CD4-positive, alpha-beta T cell treated with Interleukin-4 for 1 hour (primary cell): ENCODE data around the gene WIPI1.
"Not testable (repeated sequence)": the region's sequence is repeated elsewhere in the genome, so short reads cannot be mapped to it uniquely, and the experiment has no call there.

ENCODE experiments used
- DNase-seq, 2 donors: peaks; one replicate each; pipeline ENCODE4 v3.0.0-alpha.2; 2020 to 2022

The WIPI1 gene

DNA sequence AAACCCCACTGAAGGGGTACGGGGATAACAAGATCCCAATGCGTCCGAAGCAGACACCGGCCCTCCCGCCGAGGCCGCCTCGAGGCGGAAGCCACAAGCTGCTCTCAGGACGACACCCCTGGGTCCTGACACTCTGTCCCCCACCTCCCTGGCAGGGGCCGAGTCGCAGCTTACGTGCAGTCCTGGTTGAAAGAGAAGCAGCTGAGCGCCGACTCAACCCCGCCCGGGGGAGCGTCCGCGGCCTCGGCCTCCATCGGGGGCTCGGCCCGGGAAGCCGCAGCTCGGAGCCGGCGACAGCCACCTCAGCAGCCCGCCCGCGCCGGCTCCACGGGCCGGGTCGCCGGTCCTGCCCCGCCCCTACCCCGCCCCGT, at the start of gene WIPI1:
WIPI1 (minus strand) TSS at position 329 of the 371 bp plus-strand sequence; CDS start at position 254, 75 bp downstream.
- no peak for DNase-seq

- no peak for DNase-seq
These were observed 48.7 kb upstream of the WIPI1 start for GRCh38 chr17:68505951-68506350.

- no peak for DNase-seq
These were observed 43.8 kb upstream of the WIPI1 start for GRCh38 chr17:68501074-68501473.

DNA sequence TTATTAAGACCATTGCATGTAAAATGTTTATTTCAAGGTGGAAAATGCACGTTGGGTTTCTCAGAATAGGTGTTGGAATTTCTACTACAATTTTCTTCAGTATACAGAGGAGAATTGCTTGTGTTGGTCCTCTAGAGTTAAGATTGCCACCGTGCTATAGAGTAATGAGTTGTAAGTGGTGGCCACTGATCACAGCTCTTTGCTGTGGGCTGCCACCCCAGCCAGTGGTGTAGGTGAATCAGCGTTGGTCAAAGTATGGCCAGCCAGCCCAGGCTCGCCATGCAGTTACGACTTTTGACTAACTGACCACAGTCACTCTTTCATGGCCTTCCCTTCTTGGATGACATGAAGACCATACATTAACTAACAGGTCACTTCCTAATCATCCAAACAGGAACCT, 42.3 kb upstream of the WIPI1 start:
- DNase-seq = no peak

- DNase-seq = no peak
These were observed 41.4 kb upstream of the WIPI1 start for GRCh38 chr17:68498479-68499326.

DNA sequence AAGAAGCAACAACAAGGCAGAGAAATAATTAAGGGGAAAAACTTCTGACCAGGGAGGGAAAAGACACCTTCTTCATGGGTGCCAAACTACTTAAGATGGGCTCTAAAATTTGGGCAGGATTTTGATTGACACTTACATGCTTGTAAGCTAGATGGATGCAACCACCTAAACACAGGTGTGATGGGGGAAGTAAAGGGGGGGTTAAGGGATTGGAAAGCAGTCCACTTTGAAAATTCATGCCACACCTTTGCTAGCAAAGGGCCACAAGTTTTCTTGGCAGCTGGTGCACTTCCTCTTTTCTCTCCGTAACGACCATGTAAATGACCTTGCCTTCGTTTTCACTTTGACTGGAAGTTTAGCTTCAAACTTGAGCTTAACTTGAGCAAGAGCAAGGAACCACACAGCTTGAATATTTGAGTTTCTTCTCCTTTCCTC, 40.6 kb upstream of the WIPI1 start:
- DNase-seq = peak in 1 of 2 donors; percentile 64

DNA sequence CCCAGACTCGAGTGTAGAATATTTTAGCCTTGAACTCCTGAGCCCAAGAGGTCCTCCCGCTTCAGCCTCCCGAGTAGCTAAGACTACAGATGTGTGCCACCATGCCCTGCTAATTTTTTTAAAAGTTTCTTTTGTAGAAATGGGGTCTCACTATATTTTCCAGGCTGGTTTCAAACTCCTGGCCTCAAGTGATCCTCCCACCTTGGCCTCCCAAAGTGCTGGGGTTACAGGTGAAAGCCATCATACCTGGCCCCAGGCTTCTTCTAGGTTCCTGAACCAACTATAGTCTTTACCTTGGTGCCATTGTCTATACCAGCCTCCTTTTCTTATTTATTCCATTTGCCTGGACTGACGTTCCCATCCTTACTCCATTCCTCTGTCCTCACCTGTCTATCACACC, 37.8 kb upstream of the WIPI1 start:
- DNase-seq = no peak

GRCh38 chr17:68492394-68493054, 35.2 kb upstream of the WIPI1 start:
- not testable (repeated sequence) for DNase-seq

- DNase-seq = peak in 1 of 2 donors; percentile 56
These were observed 34.3 kb upstream of the WIPI1 start for GRCh38 chr17:68491381-68492231.

- no peak for DNase-seq
These were observed 32.6 kb upstream of the WIPI1 start for GRCh38 chr17:68489919-68490318.

- DNase-seq = no peak
These were observed 27.2 kb upstream of the WIPI1 start for GRCh38 chr17:68484458-68484857.

DNA sequence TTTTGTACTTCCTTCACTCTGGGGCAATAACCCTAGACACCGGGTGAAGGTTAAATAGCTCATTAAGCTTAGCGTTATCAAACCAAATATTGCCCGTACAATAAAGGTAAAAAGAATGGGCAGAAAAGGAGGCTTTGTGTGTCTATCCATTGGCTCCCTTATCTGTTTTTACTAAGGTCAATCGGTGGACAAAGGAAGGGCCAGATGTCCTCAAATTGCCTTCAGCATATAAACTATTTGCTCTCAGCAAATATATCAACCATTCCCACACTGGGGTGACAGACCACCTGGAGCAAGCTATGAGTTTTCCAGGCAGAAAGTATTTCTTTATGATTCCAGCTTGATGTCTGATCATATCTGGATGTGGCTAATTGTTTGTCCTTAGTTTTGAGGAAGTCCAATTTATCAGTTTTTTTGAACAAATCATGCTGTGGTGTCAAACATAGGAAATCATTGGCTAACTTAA, 25.3 kb upstream of the WIPI1 start:
- no peak for DNase-seq

- no peak for DNase-seq
These were observed 23.6 kb upstream of the WIPI1 start for GRCh38 chr17:68480885-68481284.

DNA sequence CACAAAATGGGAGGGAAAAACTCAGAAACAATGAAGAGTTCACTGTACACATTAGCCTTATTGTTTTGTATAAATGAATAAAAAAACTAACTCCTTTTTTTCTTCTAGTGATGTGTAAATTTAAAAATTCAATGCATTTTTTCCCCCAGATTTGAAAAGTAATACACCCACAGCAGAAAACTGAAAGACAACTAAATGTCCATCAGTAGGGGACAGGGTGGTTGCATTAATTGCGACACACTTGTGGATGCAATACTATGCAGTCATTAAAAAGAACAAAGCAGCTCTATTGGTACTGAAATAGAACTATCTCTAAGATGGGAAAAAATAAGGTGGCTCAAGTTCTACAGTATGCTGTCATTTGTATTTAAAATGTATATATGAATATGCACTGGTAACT, 13.7 kb upstream of the WIPI1 start:
- DNase-seq = no peak

GRCh38 chr17:68468788-68469187, 11.5 kb upstream of the WIPI1 start:
- no peak for DNase-seq

- DNase-seq = no peak
These were observed 11.0 kb upstream of the WIPI1 start for GRCh38 chr17:68468334-68468733.

DNA sequence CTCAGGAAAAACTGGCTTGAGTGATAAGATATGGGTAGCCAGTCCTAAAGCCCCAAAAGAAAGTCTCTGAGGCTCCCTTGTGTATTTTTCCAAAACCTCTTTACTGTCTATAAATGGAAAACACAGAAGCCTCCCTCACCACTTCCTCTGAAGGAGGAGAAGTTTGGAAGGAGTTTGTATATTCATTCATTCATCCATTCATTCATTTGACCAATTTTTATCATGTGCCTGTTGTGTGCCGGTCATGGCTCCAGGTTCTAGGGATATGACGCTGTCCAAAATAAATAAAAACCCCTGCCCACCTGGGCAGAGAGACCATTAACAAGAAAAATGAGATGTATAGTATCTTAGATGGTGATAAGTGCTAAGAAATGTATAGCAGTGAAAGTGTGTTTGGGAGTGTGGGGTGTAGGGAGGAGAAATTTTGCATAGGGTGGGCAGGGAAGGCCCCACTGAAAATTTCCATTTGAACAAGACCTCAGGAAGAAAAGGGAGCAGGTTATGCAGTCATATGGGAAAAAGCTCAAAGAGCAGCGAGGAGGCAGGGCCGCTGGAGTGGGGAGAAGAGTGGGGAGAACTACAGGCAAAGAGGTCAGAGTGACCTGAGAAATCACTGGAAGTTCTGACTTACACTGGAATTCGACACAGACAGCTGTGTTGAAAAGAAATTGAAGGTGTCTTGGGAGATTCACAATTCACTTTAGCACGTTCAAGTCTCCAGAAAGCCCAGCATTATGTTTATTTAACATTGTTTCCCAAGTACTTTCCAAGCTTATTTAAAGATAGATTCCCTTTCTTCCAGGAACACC, 6.1 kb upstream of the WIPI1 start:
- no peak for DNase-seq

DNA sequence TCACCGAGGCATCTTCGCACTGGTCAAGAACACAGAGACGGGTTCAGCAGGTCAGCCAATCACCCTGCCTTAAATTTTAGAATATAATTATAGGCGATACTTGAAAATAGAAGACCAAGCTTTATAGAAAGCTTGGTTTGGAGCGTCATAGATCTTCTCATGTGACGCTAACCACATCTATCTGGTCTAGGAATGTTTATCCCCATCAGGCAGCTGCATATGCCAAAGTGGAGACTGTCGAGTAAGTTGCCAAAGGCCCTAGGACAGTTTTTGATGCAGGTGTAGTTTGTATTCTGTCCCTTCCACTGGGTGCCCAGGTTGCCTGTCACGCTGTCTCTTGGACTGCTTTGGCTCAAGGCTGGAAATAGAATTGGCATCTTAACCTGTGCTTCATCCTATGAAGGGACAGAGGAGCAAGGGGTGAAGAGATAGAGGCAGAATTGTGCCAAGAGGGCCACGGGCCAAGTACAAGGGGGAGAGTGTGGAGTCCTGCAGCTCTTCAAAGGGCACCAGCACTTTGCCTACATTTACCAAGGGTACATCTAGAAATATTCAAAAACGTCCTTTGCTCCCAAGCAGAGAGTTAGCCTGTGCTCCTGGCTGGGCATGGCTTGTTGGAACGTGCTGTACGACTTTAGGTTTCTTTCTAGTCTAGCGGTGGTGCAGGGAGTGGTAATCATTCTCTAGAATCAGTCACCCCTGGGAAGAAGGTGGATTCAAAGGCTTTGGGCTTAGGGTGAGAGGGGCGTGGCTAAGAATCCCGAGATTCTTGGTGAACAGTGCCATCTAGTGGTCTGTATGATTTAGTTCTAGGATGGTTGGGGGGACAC, 5.3 kb upstream of the WIPI1 start:
- peak; percentile 81 to 88 for DNase-seq

GRCh38 chr17:68461589-68461988, 4.3 kb upstream of the WIPI1 start:
- peak; percentile 15 to 25 for DNase-seq

DNA sequence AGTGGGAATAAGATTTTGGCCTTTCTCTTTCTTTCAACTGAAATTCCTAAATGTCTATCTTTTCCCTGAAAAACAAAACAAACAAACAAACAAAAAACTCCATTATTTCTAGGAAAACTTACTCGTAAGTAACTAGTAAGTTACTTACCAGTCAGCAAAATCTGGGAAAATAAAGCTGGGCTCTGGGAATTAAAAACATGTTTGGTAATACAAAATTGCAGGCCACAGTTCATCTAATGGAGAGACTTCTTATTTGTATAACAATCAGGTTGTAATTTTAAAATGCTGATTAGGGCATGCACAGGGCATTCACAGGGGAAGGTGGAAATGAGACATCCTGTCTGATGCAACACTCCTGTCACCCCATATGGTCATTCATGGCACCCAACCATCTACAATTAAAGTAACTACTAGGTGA, 3.8 kb upstream of the WIPI1 start:
- peak in 1 of 2 donors; percentile 29 for DNase-seq

GRCh38 chr17:68460715-68461114, 3.4 kb upstream of the WIPI1 start:
- peak; percentile 46 to 79 for DNase-seq
